Natural killer cell (primary cell): ENCODE data around the gene SULT1A3. TPM values are rescaled to one million over a fixed set of nuclear protein-coding genes. Genes with fewer than 3 reads are reported as not detected.
"Not testable (repeated sequence)": the region's sequence is repeated elsewhere in the genome, so short reads cannot be mapped to it uniquely, and the experiment has no call there.

Source experiments
- ATAC-seq, 3 donors: fragments of 150-1000 bp in 2 of 3; fragments of 200-7000 bp in 1 of 3; cut with Tn5 transposase; 1 replicate in 1 of 3; 2 replicates in 2 of 3; pipeline ENCODE4 v1.10.0; 2021; ENCODE audit warnings: mild to moderate bottlenecking in 2 of 3, moderate library complexity in 2 of 3
- DNase-seq, 2 donors: peaks; one replicate each; pipeline versions ENCODE4 v3.0.0 to v3.0.0-alpha.2; 2013 to 2021; ENCODE audit warnings: mixed read lengths in 1 of 2
- H3K27ac ChIP-seq: one replicate; pipeline ENCODE4 v1.5.1; 2013; ENCODE audit warnings: mild to moderate bottlenecking, low read length
- H3K27me3 ChIP-seq: one replicate; pipeline ENCODE4 v1.6.1; 2013; ENCODE audit warnings: low read length; ENCODE audit not compliant: control insufficient read depth, insufficient read depth
- H3K36me3 ChIP-seq: one replicate; pipeline ENCODE4 v1.6.1; 2013; ENCODE audit warnings: low read length; ENCODE audit not compliant: control insufficient read depth, insufficient read depth
- H3K4me1 ChIP-seq: one replicate; pipeline ENCODE4 v1.6.1; 2013; ENCODE audit warnings: low read length; ENCODE audit not compliant: control insufficient read depth, insufficient read depth
- H3K4me3 ChIP-seq: one replicate; pipeline ENCODE4 v1.5.1; 2013; ENCODE audit warnings: low read length
- H3K9me3 ChIP-seq: one replicate; pipeline ENCODE4 v1.6.1; 2013; ENCODE audit warnings: low read length; ENCODE audit not compliant: control insufficient read depth, insufficient read depth
- H3K27ac Mint-ChIP-seq, 2 donors: one replicate each; pipeline ENCODE4 v1.8.0; 2022; ENCODE audit warnings: mild to moderate bottlenecking in 2 of 2, mixed read lengths in 2 of 2, moderate library complexity in 1 of 2
- H3K27me3 Mint-ChIP-seq, 2 donors: one replicate each; pipeline ENCODE4 v1.8.0; 2022; ENCODE audit warnings: low read depth in 2 of 2, mixed read lengths in 2 of 2
- H3K36me3 Mint-ChIP-seq: one replicate; pipeline ENCODE4 v1.8.0; 2022; ENCODE audit warnings: mixed read lengths
- H3K4me1 Mint-ChIP-seq, 2 donors: one replicate each; pipeline ENCODE4 v1.8.0; 2022; ENCODE audit warnings: mixed read lengths in 2 of 2
- H3K4me3 Mint-ChIP-seq: one replicate; pipeline ENCODE4 v1.8.0; 2022; ENCODE audit warnings: mild to moderate bottlenecking, moderate library complexity, mixed read lengths
- H3K9me3 Mint-ChIP-seq, 2 donors: one replicate each; pipeline ENCODE4 v1.8.0; 2022; ENCODE audit warnings: mixed read lengths in 2 of 2
- WGBS: methylation state at CpG from one replicate; pipeline ENCODE4 v1.1.7; 2013; ENCODE audit warnings: missing lambda C conversion rate; ENCODE audit not compliant: insufficient coverage; 5-methylcytosine and 5-hydroxymethylcytosine counted together
- intact Hi-C: fragments of 100-400 bp; cut with micrococcal nuclease; formaldehyde crosslinking; loops from one replicate; pipeline ENCODE4 v1.14.2; 2022
- total RNA-seq, 4 donors: library from RNA; stranded (reverse); fragments of 120-200 nt in 1 of 4; gene quantifications; one replicate each; pipeline versions ENCODE4 v1.2.3 to v1.2.4, GENCODE V29; 2013 to 2022
- TF ChIP-seq, protein P1 (sequence below): fragments of 200-600 bp; IDR thresholded peaks from one replicate; pipeline ENCODE4 v1.8.0; 2022; ENCODE audit warnings: antibody characterized with exemption

SULT1A3 gene
- total RNA-seq, 3 donors from 2014 or later (not counting 1 experiment from before 2014, with no cell fraction given), result 15.9 to 27.1 (median 19.4) TPM

DNA sequence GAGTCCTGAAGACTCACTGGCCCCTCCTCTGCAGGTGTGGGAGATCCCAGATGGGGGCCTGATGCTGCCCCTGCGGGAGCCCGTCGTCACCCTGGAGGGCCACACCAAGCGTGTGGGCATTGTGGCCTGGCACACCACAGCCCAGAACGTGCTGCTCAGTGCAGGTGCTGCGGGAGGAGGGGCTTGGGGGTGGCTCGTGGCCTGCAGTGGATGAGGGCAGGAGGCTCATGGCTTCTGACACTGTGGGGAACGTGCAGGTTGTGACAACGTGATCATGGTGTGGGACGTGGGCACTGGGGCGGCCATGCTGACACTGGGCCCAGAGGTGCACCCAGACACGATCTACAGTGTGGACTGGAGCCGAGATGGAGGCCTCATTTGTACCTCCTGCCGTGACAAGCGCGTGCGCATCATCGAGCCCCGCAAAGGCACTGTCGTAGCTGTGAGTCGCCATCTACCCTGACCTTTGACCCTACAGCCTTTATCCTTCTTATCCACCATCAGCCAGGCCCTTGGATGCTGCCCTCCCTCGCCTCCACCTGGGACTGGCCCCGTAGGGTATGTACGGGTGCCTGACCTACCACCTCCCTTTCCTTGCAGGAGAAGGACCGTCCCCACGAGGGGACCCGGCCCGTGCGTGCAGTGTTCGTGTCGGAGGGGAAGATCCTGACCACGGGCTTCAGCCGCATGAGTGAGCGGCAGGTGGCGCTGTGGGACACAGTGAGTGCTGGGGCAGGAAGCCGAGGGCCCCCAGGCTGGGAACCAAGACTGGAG lies 12.1 kb upstream of the SULT1A3 start:
- Mint-ChIP-seq H3K9me3 (no peaks in the 10 kb centered on the region), H3K36me3 (no peaks in the 10 kb centered on the region), H3K27me3 (no peaks in the 10 kb centered on the region), H3K4me3 (peak overlapping the region; percentile 81), H3K4me1 (peaks cover 28 to 43% of the 10 kb centered on the region in 2 donors), H3K27ac (peak overlapping the region; percentile 89 to 97)
- Histone ChIP-seq H3K9me3 (no peaks in the 10 kb centered on the region), H3K27me3 (no peaks in the 10 kb centered on the region), H3K36me3 (peaks cover 37% of the 10 kb centered on the region), H3K27ac (peak overlapping the region; percentile 82), H3K4me1 (peaks cover 46% of the 10 kb centered on the region), H3K4me3 (peak overlapping the region; percentile 92)
- intact Hi-C loops, result no loop called here
- TF ChIP-seq, protein P1, sequence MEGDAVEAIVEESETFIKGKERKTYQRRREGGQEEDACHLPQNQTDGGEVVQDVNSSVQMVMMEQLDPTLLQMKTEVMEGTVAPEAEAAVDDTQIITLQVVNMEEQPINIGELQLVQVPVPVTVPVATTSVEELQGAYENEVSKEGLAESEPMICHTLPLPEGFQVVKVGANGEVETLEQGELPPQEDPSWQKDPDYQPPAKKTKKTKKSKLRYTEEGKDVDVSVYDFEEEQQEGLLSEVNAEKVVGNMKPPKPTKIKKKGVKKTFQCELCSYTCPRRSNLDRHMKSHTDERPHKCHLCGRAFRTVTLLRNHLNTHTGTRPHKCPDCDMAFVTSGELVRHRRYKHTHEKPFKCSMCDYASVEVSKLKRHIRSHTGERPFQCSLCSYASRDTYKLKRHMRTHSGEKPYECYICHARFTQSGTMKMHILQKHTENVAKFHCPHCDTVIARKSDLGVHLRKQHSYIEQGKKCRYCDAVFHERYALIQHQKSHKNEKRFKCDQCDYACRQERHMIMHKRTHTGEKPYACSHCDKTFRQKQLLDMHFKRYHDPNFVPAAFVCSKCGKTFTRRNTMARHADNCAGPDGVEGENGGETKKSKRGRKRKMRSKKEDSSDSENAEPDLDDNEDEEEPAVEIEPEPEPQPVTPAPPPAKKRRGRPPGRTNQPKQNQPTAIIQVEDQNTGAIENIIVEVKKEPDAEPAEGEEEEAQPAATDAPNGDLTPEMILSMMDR, result peak; percentile 78
- 17% methylated on average over 36 of the region's 36 CpGs for WGBS
- DNase-seq (peak; percentile 90 to 94), ATAC-seq (peak; percentile 20 to 54 (median 32))

GRCh38 chr16:30187556-30187865 lies 11.5 kb upstream of the SULT1A3 start:
- Mint-ChIP-seq H3K4me3 (peak overlapping the region; percentile 81), H3K4me1 (peaks cover 22 to 37% of the 10 kb centered on the region in 2 donors), H3K27me3 (no peaks in the 10 kb centered on the region), H3K36me3 (no peaks in the 10 kb centered on the region), H3K9me3 (no peaks in the 10 kb centered on the region), H3K27ac (peak overlapping the region; percentile 89 to 97)
- ATAC-seq (no peak), DNase-seq (no peak)
- H3K4me3 ChIP-seq, result no peak overlapping the region
- peak overlapping the region; percentile 82 for H3K27ac ChIP-seq
- peaks cover 40% of the 10 kb centered on the region for H3K4me1 ChIP-seq
- no peaks in the 10 kb centered on the region for H3K9me3 ChIP-seq
- H3K36me3 ChIP-seq, result peaks cover 37% of the 10 kb centered on the region
- WGBS, result 68% methylated on average over 5 of the region's 9 CpGs
- no peaks in the 10 kb centered on the region for H3K27me3 ChIP-seq
- intact Hi-C loops, result no loop called here
- TF ChIP-seq, protein P1, result no peak

GRCh38 chr16:30187971-30188561 lies 11.0 kb upstream of the SULT1A3 start:
- Histone ChIP-seq H3K9me3 (no peaks in the 10 kb centered on the region), H3K27me3 (no peaks in the 10 kb centered on the region), H3K4me3 (no peak overlapping the region), H3K27ac (peak overlapping the region; percentile 82), H3K36me3 (peaks cover 37% of the 10 kb centered on the region), H3K4me1 (peaks cover 36% of the 10 kb centered on the region)
- peak in 1 of 2 donors; percentile 22 for DNase-seq
- Mint-ChIP-seq H3K4me1 (peaks cover 19 to 34% of the 10 kb centered on the region in 2 donors), H3K9me3 (no peaks in the 10 kb centered on the region), H3K27ac (peak overlapping the region in 1 of 2 donors; percentile 89), H3K27me3 (no peaks in the 10 kb centered on the region), H3K4me3 (no peak overlapping the region), H3K36me3 (no peaks in the 10 kb centered on the region)
- TF ChIP-seq, protein P1, result no peak
- ATAC-seq, result no peak
- intact Hi-C loops, result no loop called here
- 91% methylated on average over 19 of the region's 23 CpGs for WGBS

DNA sequence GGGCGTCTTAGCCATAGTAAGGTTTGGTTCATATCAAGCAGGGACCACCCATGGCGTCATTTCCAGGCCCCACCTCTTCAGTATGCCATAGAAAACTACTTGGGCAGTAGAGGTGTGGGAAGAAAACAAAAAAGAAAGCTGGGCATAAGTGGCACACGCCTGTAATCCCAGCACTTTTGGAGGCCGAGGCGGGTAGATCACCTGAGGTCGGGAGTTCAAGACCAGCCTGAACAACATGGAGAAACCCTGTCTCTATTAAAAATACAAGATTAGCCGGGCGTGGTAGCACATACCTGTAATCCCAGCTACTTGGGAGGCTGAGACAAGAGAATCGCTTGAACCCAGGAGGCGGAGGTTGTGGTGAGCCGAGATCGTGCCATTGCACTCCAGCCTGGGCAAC lies 7.9 kb upstream of the SULT1A3 start:
- H3K27ac Mint-ChIP-seq, H3K4me3 Mint-ChIP-seq, H3K36me3 Mint-ChIP-seq, DNase-seq, intact Hi-C loops, H3K9me3 ChIP-seq, ATAC-seq, H3K27ac ChIP-seq, H3K27me3 Mint-ChIP-seq, H3K4me3 ChIP-seq, H3K27me3 ChIP-seq, H3K9me3 Mint-ChIP-seq: not testable (repeated sequence)
- peaks cover 22% of the 10 kb centered on the region for H3K36me3 ChIP-seq
- H3K4me1 ChIP-seq, result peaks cover 22% of the 10 kb centered on the region
- 91% methylated on average over 3 of the region's 12 CpGs for WGBS
- H3K4me1 Mint-ChIP-seq, result peaks cover 9 to 13% of the 10 kb centered on the region in 2 donors

- H3K9me3 ChIP-seq, H3K9me3 Mint-ChIP-seq, H3K27me3 ChIP-seq, H3K36me3 Mint-ChIP-seq, H3K27me3 Mint-ChIP-seq, H3K4me3 Mint-ChIP-seq, H3K4me1 ChIP-seq, intact Hi-C loops, DNase-seq, H3K36me3 ChIP-seq, H3K4me1 Mint-ChIP-seq, H3K27ac ChIP-seq, H3K27ac Mint-ChIP-seq, H3K4me3 ChIP-seq: not testable (repeated sequence)
- peak in 2 of 3 donors; percentile 0 to 1 for ATAC-seq
- no CpG with 5 or more reads among the region's 21 CpGs for WGBS
Measured at GRCh38 chr16:30193098-30193497, 6.0 kb upstream of the SULT1A3 start.

DNA sequence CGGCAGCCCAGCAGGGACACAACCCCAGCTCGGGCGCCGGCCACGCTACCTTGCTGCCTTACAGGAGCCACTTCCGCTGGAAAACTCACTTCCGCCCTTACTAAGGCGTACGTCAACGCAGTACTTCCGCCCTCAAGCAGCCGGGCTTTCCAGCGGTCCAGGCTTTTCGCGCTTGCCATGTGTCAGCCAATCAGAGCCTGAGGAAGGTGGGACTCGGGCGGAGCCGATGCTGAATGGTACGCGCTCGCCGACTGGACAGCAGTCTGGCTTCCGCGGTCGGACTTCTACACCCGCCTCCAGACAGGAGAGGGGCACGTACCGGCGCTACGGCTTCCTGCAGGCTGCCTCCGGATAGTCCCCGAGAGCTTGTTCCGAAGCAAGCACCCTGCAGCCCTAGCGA lies 5.4 kb upstream of the SULT1A3 start, which contains the start of the genes BOLA2B and SLX1A:
TSS of gene BOLA2B (minus strand) at position 52 of the 400 bp plus-strand sequence. CDS start 71 bp downstream, outside the sequence.
TSS of gene SLX1A (plus strand) at position 261 of the 400 bp plus-strand sequence. CDS start 210 bp downstream, outside the sequence.
- H3K9me3 Mint-ChIP-seq, H3K27ac Mint-ChIP-seq, H3K36me3 Mint-ChIP-seq, H3K9me3 ChIP-seq, intact Hi-C loops, H3K27me3 ChIP-seq, H3K36me3 ChIP-seq, H3K27ac ChIP-seq, DNase-seq, H3K4me1 ChIP-seq, H3K27me3 Mint-ChIP-seq, H3K4me1 Mint-ChIP-seq, H3K4me3 Mint-ChIP-seq: not testable (repeated sequence)
- peak within 1 kb of the TSS; percentile 33 for H3K4me3 ChIP-seq
- no CpG with 5 or more reads among the region's 34 CpGs for WGBS
- peak; percentile 86 to 96 (median 88) for ATAC-seq
